HG03354 (cell line): ENCODE data around the gene MEX3A.

Source experiments
- ATAC-seq: cut with Tn5 transposase; IDR thresholded peaks from one replicate; pipeline ENCODE4 v1.9.1; 2021; ENCODE audit warnings: mild to moderate bottlenecking; ENCODE audit not compliant: unreplicated experiment, poor library complexity, severe bottlenecking

The MEX3A gene

DNA sequence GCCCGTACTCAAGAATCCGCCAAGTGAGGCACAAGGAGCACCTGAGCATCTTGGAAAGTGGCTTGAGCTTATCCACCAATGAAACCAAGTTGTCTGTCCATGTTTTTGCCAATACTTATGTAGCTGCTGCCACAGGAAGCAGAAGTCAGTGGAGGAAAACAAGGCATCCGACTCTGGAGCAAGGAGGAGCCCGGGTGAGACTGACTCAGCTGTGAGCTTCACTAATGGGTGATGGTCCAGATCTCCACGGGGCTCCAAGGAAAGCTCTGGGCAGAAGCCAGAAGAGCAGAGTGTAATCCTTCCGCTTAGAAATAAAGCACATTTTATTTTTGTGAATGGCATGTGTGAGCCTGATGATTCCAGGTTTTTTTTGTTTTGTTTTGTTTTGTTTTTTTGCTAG, 49.3 kb downstream of the MEX3A start:
- no peak for ATAC-seq

DNA sequence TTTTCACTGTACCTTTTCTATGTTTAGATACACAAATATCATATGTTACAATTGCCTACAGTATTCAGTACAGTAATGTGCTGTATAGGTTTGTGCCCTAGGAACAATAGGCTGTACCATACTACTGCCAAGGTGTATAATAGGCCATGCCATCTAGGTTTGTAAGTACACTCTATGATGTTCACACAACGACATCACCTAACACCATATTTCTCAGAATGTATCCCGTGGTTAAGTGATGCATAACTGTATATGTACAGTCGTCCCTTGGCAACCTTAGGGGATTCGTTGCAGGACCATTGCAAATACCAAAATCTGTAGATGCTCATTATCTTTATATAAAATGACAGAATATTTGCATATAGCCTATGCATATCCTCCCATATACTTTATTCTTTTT, 55.7 kb downstream of the MEX3A start:
- ATAC-seq, result no peak

DNA sequence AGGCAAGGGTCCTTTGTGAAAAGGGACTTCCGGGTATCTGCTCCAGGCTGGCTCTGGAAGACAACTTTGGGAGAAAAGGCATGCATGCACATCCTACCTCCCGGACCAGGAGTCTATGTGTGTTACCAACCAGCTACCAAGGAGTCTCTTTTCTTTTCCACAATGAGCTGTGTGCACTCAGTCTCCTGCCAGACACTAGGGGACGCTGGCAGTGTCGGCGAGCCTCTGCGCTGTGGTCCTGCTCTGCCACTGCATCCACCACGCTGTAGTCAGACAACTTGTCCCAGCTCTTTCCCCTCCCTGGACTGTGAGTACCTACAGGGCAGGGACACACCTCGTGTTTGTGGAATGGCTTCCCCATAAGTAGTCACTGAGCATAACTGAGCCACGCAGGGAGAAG, 56.4 kb downstream of the MEX3A start:
- no peak for ATAC-seq

DNA sequence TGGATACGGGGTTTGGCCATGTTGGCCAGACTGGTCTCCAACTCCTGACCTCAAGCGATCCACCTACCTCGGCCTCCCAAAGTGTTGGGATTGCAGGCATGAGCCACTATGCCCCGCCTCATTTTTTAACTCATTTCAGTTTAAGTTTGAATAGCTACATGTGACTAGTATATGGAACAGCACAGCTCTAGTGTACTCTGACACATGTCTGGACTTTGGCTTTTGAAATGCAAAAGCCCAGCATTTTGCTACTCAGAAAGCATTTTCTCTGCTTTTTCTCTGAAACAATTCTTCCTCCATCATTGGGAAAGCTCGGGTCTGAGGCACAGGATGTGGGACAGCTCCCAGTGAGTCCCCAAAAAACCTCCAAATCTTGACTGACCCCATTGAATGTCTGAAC, 57.5 kb downstream of the MEX3A start:
- no peak for ATAC-seq
